HCT116 (cell line): ENCODE data around the gene LRRC9.

Source experiments
- EZH2 ChIP-seq: fragments of 200-600 bp; sonication (generic); IDR thresholded peaks from 2 replicates; pipeline ENCODE4 v1.6.1; 2017; ENCODE audit warnings: antibody characterized with exemption, mixed run types
- SP1 ChIP-seq: IDR thresholded peaks from 2 replicates; pipeline ENCODE4 v1.6.1; 2012; ENCODE audit warnings: low read depth
- YY1 ChIP-seq: IDR thresholded peaks from 2 replicates; pipeline ENCODE4 v1.6.1; 2011; ENCODE audit warnings: low read length, low read depth, moderate library complexity, mild to moderate bottlenecking; ENCODE audit not compliant: insufficient replicate concordance; ENCODE audit errors: extremely low read depth
- TF ChIP-seq, protein P1 (sequence below), 3 experiments: fragments of 200-600 bp in 1 of 3; sonication (generic) in 1 of 3; IDR thresholded peaks in 2 of 3; conservative IDR thresholded peaks in 1 of 3; 2 replicates each; pipeline ENCODE4 v1.5.1; 2012 to 2017; ENCODE audit warnings: low read depth in 2 of 3, low read length in 2 of 3, antibody characterized with exemption in 1 of 3, borderline replicate concordance in 1 of 3, control low read depth in 1 of 3, mild to moderate bottlenecking in 1 of 3, mixed read lengths in 1 of 3, mixed run types in 1 of 3, moderate library complexity in 1 of 3; ENCODE audit not compliant: insufficient read depth in 1 of 3

DNA sequence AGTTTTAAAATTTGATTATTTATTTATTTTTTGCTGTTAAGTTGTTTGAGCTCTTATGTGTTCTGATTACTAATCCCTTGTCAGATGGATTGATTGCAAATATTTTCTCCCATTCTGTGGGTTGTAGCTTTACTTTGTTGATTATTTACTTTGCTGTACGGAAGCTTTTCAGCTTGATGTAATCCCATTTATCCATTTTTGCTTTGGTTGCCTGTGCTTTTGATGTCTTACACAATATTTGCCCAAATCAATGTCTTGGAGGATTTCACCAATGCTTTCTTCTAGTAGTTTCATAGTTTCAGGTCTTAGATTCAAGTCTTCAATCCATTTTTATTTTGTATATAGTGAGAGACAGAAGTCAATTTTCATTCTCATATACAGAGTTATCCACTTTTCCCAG, 115.2 kb downstream of the LRRC9 start:
- TF ChIP-seq YY1 (no peak), SP1 (no peak), EZH2 (no peak)
- TF ChIP-seq, protein P1, sequence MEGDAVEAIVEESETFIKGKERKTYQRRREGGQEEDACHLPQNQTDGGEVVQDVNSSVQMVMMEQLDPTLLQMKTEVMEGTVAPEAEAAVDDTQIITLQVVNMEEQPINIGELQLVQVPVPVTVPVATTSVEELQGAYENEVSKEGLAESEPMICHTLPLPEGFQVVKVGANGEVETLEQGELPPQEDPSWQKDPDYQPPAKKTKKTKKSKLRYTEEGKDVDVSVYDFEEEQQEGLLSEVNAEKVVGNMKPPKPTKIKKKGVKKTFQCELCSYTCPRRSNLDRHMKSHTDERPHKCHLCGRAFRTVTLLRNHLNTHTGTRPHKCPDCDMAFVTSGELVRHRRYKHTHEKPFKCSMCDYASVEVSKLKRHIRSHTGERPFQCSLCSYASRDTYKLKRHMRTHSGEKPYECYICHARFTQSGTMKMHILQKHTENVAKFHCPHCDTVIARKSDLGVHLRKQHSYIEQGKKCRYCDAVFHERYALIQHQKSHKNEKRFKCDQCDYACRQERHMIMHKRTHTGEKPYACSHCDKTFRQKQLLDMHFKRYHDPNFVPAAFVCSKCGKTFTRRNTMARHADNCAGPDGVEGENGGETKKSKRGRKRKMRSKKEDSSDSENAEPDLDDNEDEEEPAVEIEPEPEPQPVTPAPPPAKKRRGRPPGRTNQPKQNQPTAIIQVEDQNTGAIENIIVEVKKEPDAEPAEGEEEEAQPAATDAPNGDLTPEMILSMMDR (IDR thresholded peaks at IDR 0.05 in 2 of 3, conservative IDR thresholded peaks at IDR 0.05 in 1 of 3; ENCODE audit: borderline replicate concordance in 1 of 3, insufficient read depth in 1 of 3, low read depth in 2 of 3, low read length in 2 of 3), result no peak
